Activated T-helper 9 cell treated with anti-CD3 and anti-CD28 coated beads, Interleukin-2, amount 50 U/mL, for 16 hours (primary cell): Measurements from ENCODE around the gene TBCEL.
"Not testable (repeated sequence)": the region's sequence is repeated elsewhere in the genome, so short reads cannot be mapped to it uniquely, and the experiment has no call there.

ENCODE experiments used
- DNase-seq: peaks from one replicate; pipeline ENCODE4 v3.0.0-alpha.2; 2020; ENCODE audit warnings: low read depth

The TBCEL gene

GRCh38 chr11:121023848-121024751 is at the start of gene TBCEL:
TSS of gene TBCEL (plus strand) at chr11:121024102. CDS start at chr11:121045691, 21,589 bp downstream.
- DNase-seq = peak; percentile 67

DNA sequence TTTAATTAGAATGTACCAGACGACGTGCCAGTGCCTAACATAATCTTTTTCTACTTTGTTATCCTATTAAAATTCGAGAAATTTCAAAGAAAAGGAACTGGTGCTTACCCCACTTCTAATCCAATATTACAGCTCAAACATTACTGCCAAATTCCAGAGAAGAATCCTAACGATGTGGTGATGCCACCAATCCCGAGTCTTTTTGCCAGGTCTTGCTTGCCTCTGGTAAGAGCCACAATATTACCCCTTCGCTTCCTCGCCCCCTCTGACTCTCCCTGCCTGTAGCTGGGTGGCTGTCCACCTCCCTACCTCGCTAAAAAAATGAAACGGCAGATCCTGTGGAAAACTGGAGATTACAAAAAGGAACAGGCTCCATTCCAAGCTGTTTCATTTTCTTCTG is 49.4 kb upstream of the TBCEL start:
- no peak for DNase-seq

- no peak for DNase-seq
Observed at GRCh38 chr11:120974965-120975364, 48.9 kb upstream of the TBCEL start.

DNA sequence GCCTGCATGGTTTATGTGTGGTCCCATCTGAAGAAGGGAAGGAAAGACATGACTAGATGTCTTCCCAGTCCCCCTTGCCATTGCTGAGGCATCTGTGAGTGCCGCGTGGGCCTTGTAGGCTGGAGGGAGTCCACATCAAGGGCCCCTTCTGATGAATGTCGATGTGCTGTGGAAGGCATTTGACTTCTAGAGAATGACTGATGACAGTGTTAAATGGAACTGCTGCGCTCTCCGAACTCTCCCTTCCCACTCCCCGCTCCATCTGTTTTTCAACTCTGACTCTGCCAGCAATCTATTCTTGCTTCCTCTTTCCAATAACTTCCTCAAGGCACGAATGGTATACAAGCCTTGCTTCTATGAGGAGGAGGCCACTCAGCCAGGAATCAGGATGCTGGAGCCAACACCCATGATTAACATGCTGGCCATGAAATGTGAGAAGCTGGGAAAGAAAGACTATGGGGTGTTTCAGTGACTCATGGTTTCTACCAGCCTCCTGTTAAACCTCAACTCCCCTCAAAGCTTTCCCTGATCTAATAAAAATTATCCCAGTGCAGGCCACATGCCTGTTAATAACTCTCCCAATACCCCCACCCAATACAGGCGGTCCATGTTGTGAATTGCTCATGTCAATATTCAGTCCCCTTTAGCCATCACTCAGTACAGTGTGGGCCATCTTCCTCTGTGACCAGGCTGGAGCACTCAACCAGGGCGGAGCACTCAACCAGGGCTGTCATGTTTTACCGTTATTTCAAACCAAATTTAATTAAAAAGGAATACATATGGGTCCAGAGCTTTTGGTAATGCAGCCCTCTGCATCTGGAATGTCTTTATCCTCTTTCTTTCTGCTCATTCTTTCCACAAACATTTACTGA is 46.4 kb upstream of the TBCEL start:
- DNase-seq = no peak

- no peak for DNase-seq
Observed at GRCh38 chr11:120978701-120979100, 45.2 kb upstream of the TBCEL start.

DNA sequence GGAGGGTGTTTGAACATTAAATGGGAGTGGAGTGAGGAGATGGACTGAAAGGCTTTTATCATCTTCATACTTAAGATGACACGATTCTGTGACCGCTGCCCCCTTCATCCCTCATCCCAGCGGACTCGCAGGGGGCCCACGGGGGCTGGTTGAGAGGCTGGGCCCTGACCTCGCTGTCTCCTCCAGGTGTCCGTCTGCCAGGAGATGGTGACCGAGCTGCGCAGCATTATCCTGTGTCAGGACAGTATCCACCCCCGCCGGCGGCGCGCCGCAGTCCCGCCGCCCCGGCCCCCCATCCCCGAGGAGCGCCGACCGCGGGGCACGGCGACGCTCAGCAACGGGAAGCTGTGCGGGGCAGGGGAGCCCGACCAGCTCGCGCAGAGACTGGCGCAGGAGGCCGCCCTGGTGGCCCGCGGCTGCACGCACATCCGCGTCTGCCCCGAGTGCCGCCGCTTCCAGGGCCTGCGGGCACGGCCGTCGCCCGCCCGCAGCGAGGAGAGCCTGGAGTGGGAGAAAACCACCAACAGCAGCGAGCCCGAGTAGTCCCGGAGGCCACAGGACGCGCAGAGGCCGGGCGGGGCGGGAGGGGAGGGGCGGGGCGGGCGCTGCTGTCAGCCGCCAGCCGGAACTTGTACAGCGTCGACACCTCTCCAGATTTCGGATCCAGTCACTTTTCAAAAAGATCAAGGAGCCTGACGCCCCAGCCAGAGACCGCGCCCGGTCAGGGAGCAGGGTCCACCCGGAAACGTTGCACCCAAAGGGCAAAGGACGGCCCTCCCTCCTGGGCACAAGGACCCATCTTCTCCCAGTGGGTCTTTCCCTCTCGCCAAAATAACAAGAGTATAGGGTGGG is 38.0 kb upstream of the TBCEL start:
- DNase-seq = peak; percentile 1

DNA sequence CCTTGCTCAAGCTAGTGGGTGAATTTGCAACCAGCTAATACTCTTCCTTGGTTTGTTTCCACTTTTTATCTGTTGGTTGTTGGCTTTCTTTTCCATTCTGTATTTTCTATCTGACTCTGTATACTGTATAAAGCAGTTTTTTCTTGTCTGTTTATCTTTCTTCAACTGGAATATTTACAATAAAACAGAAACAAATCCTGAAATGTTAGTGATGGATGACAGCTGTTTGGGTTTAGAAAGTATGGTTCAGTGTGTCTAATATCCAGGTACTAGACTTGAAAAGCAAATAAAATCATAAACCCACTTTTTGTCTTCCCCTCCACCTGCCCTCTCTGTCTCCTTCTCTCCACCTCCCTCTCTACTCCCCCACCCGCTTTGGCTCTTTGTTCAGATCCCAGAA is 35.3 kb upstream of the TBCEL start:
- no peak for DNase-seq

DNA sequence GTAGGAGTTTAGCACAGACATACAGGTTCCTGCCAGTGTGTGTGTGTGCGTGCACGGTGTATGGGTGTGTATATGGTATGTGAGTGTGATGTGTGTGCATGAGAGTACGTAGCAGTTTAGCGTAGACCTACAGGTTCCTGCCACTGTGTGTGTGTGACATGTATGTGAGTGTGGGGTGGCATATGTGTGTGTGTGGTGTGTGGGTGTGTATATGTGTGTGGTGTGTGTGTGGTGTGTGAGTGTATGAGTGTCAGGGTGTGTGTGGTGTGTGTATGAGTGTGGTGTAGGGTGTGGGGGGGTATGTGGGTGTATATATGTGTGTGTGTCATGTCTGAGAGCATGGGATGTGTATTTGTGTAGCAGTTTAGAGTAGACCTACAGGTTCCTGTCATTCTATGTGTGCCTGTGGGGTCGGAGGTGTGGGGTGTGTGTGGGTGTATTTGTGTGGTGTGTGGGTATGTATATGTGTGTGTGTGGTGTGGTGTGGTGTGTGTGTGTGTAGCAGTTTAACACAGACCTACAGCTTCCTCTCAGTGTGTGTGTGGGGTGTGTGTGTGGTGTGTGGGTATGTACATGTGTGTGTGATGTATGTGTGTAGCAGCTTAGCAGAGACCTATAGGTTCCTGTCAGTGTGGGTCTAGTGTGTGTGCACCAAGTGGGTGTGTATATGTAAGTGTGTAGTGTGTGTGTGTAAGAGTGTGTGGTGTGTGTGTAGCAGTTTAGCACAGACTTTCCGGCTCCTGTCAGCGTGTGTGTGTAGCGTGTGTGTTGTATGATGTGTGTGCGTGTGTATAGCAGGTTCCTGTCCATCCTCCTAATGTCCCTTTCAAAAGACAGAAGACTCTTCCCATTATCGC is 31.8 kb upstream of the TBCEL start:
- no peak for DNase-seq

GRCh38 chr11:120994091-120994859 is 29.6 kb upstream of the TBCEL start:
- no peak for DNase-seq

DNA sequence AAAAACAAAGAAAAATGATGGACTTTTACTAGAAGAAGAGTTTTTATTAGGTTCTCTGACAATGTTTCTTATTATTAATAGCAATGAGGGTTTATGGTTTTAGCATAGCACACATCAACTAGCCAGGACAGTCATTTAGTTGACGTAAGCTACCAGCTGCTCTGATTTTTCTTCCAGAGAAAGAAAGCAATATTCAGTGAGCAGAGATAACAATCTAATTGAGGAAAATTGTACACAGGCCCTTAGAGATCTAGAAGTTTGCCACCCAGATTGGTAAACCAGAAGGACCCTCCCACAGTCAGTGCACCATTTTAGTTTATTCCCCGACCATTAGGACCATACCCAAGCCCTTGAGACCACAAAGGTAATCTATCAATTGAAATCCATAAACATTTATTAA is 28.7 kb upstream of the TBCEL start:
- DNase-seq = no peak

GRCh38 chr11:120996973-120997372 is 26.9 kb upstream of the TBCEL start:
- no peak for DNase-seq

DNA sequence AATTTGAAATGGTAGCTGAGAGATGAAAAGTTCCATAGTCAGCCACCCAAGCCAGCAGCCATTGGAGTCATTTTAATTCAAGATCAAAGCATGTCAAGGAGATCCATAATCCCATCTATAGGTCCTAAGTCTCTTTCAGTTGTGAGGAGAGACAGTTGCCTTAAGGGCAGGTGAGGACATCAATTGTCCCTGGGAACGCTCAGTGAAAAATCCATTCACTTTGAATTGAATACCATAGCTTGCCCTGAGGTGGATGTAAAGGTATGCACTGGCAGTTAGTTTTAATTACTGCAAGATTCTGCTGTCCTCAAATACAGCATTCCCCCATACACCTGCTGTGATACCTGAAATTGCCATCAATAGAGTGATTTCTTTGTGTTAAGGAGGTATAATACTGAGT is 25.3 kb upstream of the TBCEL start:
- DNase-seq = no peak

- no peak for DNase-seq
Observed at GRCh38 chr11:121004206-121004840, 19.6 kb upstream of the TBCEL start.

DNA sequence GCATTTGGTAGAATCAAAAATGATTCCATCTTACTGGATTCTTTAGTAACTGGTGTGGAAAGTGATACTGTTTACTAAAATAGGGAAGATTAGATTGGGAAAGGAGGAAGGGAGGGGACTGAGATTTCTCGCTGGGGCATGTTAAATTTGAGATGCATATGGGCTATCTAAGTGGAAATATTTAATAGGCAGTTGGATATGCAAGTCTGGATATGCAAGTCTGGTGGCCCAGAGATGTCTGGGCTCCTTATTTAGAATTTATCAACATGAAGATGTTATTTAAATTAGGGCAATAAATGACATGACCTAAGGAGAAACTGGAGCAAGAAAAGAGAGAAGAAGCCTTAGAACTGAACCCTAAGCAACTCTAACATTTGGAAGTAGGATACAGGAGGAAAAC is 17.0 kb upstream of the TBCEL start:
- DNase-seq = no peak

- DNase-seq = no peak
Observed at GRCh38 chr11:121008551-121008950, 15.4 kb upstream of the TBCEL start.

GRCh38 chr11:121012091-121012490 is 11.8 kb upstream of the TBCEL start:
- no peak for DNase-seq

DNA sequence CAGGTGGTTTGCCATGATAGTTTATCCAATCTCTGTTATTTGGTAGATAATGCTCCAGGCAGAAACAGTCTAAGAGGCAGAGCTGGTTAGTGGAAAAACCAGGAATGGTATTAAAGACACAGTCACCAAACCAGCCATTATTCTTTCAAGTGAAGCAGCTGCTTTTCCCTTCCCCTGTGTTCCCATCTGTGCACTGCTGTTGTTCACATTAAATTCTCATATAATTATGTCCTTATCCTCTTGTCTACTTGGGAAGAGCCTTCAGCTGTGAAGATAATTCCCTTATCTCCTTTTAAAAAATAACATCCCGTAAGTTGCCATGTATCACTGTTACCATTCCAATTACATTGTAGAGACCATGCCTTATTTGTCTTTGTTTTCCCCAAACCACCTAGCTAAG is 5.2 kb upstream of the TBCEL start:
- DNase-seq = no peak

DNA sequence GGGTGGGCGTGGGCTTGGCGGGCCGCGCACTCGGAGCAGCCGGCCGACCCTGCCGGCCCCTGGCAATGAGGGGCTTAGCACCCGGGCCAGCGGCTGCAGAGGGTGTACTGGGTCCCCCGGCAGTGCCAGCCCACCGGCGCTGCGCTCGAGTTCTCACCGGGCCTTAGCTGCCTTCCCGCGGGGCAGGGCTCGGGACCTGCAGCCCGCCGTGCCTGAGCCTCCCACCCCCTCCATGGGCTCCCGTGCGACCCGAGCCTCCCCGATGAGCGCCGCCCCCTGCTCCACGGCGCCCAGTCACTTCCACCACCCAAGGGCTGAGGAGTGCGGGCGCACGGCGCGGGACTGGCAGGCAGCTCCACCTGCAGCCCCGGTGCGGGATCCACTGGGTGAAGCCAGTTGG is 2.2 kb upstream of the TBCEL start:
- DNase-seq = not testable (repeated sequence)

GRCh38 chr11:121024989-121025388 is 1.1 kb downstream of the TBCEL start:
- DNase-seq = no peak

GRCh38 chr11:121029153-121029552 is 5.3 kb downstream of the TBCEL start:
- no peak for DNase-seq
